ENCODE measurements around the gene ABCA13. TPM values are rescaled to one million over a fixed set of nuclear protein-coding genes. Genes with fewer than 3 reads are reported as not detected.

The ABCA13 gene
- polyA plus RNA-seq, 1 donor (not counting 4 experiments of a cell fraction or from before 2014, with no cell fraction given), result 0.76 TPM

- Histone ChIP-seq H3K79me2 (ENCODE audit: control insufficient read depth, insufficient read depth, low read length) (no peaks in the 10 kb centered on the region), H3K9me1 (ENCODE audit: control insufficient read depth, extremely low read depth, insufficient read depth, low read length) (no peaks in the 10 kb centered on the region), H3K4me1 (ENCODE audit: control insufficient read depth, extremely low read depth, insufficient read depth, low read length) (no peaks in the 10 kb centered on the region), H3K27ac (ENCODE audit: control insufficient read depth, insufficient read depth, low read length) (no peak overlapping the region), H3K27me3 (ENCODE audit: control insufficient read depth, extremely low read depth, insufficient read depth, low read length) (no peaks in the 10 kb centered on the region), H3K36me3 (ENCODE audit: control insufficient read depth in 2 of 2, extremely low read depth in 1 of 2, insufficient read depth in 2 of 2, low read length in 2 of 2) (no peaks in the 10 kb centered on the region), H3K4me2 (ENCODE audit: control insufficient read depth, extremely low read depth, insufficient read depth, low read depth, low read length) (no peak overlapping the region), H3K4me3 (ENCODE audit: control insufficient read depth in 2 of 3, extremely low read depth in 1 of 3, insufficient read depth in 2 of 3, low read depth in 1 of 3, low read length in 3 of 3) (no peak overlapping the region), H2AFZ (ENCODE audit: control insufficient read depth, low read length) (no peak overlapping the region), H3K9me3 (ENCODE audit: control insufficient read depth, low read depth, low read length) (no peaks in the 10 kb centered on the region), H4K20me1 (ENCODE audit: control insufficient read depth, extremely low read depth, insufficient read depth, low read length) (no peaks in the 10 kb centered on the region), H3K9ac (ENCODE audit: control insufficient read depth, extremely low read depth, insufficient read depth, low read length) (no peak overlapping the region)
- TF ChIP-seq EZH2 (IDR thresholded peaks at IDR 0.05; ENCODE audit: low read length) (no peak), CTCF (optimal IDR thresholded peaks at IDR 0.05 in 1 of 3, IDR thresholded peaks at IDR 0.05 in 1 of 3, conservative IDR thresholded peaks at IDR 0.05 in 1 of 3; ENCODE audit: extremely low read depth in 1 of 3, insufficient read depth in 2 of 3, low read length in 3 of 3) (peak; percentile 26 to 50 (median 42))
- DNase-seq (ENCODE audit: low read depth, low spot score), result no peak
- dilution Hi-C loops (cut with MboI; ENCODE audit: extremely low pct_ligation_motif_present, low sequenced_read_pairs), result no loop called here
- peak; percentile 23 for FAIRE-seq
Observed at GRCh38 chr7:48384180-48384752, 213.0 kb downstream of the ABCA13 start.

- peaks cover 8% of the 10 kb centered on the region for H3K9me3 ChIP-seq (ENCODE audit: control insufficient read depth, low read depth, low read length)
- H3K27ac ChIP-seq (ENCODE audit: control insufficient read depth, insufficient read depth, low read length), result no peak overlapping the region
- no peak for DNase-seq (ENCODE audit: low read depth, low spot score)
- no peaks in the 10 kb centered on the region for H3K79me2 ChIP-seq (ENCODE audit: control insufficient read depth, insufficient read depth, low read length)
- H3K4me3 ChIP-seq (ENCODE audit: control insufficient read depth in 2 of 3, extremely low read depth in 1 of 3, insufficient read depth in 2 of 3, low read depth in 1 of 3, low read length in 3 of 3), result no peak overlapping the region
- no peaks in the 10 kb centered on the region for H3K36me3 ChIP-seq (ENCODE audit: control insufficient read depth in 2 of 2, extremely low read depth in 1 of 2, insufficient read depth in 2 of 2, low read length in 2 of 2)
- no peak overlapping the region for H3K9ac ChIP-seq (ENCODE audit: control insufficient read depth, extremely low read depth, insufficient read depth, low read length)
- H4K20me1 ChIP-seq (ENCODE audit: control insufficient read depth, extremely low read depth, insufficient read depth, low read length), result no peaks in the 10 kb centered on the region
- no peak overlapping the region for H3K4me2 ChIP-seq (ENCODE audit: control insufficient read depth, extremely low read depth, insufficient read depth, low read depth, low read length)
- H3K4me1 ChIP-seq (ENCODE audit: control insufficient read depth, extremely low read depth, insufficient read depth, low read length), result peaks cover 8% of the 10 kb centered on the region
- H2AFZ ChIP-seq (ENCODE audit: control insufficient read depth, low read length), result no peak overlapping the region
- no peak for FAIRE-seq
- H3K9me1 ChIP-seq (ENCODE audit: control insufficient read depth, extremely low read depth, insufficient read depth, low read length), result no peaks in the 10 kb centered on the region
- dilution Hi-C loops (cut with MboI; ENCODE audit: extremely low pct_ligation_motif_present, low sequenced_read_pairs), result no loop called here
- no peaks in the 10 kb centered on the region for H3K27me3 ChIP-seq (ENCODE audit: control insufficient read depth, extremely low read depth, insufficient read depth, low read length)
- no peak for TF ChIP-seq CTCF (optimal IDR thresholded peaks at IDR 0.05 in 1 of 3, IDR thresholded peaks at IDR 0.05 in 1 of 3, conservative IDR thresholded peaks at IDR 0.05 in 1 of 3; ENCODE audit: extremely low read depth in 1 of 3, insufficient read depth in 2 of 3, low read length in 3 of 3)
- no peak for TF ChIP-seq EZH2 (IDR thresholded peaks at IDR 0.05; ENCODE audit: low read length)
Observed at GRCh38 chr7:48387932-48388331, 216.7 kb downstream of the ABCA13 start.
